Kidney capillary endothelial cell (primary cell): Measurements from ENCODE around the gene RAD9A.

Experiments
- DNase-seq: peaks from one replicate; pipeline ENCODE4 v3.0.0-alpha.2; 2018; ENCODE audit warnings: low spot score

RAD9A gene

DNA sequence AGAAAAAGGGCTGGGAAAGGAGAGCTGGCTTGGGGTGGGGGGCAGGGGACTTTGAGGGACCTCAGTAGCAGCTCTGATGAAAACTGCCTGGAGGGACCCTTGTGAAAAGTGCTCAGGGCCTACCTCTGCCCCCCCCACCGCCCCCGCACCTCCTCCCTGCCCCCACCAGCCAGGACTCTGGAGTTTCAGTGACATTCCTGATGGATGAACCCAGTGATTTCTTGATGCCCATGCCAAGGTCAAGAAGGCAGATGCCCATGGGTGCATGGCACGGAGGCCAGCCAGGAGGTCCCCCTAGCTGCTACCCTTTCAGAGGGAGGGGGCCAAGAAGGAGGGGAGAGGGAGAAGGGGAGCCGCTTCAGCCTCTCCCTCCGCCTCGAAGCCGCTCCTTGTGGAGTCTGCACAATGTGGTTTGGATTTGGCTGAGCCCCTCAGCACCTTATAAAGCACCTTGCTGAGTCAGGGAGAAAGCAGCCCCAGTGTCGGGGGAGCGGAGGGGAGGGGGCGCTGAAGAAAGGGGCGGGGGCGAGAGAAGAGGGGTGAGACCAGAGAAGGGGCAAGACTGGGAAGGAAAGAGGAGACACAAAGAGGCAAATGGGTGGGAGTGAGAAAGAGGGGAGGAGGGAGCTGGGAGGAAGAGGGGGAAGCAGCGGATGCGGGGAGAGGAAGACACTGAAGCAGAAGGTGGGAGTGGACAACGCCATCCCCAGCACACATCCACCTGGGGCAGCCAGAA is 16.3 kb upstream of the RAD9A start:
- DNase-seq = no peak

DNA sequence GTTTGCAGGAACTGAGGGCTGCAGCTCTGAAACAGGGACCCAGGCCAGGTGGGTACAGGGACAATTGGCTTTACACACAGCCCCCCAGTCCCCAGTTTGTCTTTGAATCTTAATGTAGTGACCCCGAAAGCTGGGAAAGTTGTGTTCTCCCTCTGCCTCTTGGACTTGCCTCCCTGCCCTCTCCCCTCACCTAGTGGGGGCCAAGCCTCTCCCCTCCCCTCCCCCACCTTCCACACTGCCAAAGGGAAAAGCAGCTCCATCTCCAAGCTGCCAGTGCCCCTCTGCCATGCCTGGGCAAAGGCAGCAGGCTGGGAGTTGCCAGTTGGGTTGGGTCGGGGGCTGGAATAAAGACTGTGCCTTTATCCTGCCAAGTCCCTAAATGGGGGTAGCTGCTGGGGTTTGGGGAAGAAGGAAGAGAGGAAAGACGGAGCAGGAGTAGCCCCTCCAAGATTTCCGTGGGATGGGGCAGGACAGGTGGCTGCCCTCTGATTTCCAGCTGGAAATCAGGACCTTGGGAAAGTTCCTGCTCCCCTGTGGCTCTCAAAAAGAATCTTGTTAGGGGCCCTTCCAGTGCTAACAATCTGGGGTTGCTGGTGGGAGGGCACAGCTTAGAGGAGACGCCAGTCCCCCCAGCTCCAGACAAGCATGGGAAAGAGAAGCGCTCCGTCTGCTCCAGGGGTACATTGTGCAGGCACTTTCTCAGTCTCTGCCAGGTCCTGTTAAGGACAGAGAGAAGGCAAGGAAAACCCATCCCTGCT is 15.5 kb upstream of the RAD9A start:
- no peak for DNase-seq

DNA sequence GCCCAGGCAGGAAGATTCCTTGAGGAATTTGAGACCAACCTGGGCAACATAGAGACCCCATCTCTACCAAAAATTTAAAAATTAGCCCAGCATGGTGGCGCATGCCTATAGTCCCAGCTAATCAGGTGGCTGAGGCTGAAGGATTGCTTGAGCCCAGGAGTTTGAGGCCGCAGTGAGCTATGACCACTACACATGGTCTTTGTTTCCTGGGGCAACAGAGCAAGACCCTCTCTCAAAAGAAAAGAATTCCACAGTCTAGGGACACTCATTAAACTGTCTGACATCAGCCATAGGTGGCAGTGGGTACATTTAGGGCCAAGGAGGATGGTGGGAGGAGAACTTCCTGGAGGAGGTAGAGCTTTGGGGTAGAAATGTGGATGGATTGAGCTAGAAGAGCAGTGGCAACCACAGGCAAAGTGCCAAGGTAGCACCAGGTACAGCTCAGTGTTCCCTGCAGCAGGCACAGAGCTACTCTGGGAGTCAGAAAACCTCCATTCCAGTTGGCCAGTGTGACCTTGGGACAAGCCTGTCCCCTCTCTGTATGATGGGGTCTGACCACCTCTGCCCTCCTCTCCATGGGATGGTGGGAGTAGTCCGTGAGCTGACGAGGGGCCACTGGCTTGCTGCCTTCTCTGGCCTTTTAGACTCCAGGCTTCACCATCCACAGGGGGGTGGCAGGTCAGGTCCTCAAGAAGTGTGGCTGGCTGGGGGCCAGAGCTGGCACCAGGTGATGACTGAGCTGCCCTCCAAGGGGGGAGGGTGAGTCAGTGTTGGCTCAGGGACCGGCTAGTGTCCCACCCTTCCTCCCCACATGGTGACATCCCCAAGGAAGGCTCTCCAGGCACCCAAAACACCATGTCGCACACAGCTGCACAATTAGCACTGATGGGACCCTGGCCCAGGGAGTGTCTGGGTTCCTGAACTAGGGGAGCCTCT is 14.6 kb upstream of the RAD9A start:
- DNase-seq = no peak

DNA sequence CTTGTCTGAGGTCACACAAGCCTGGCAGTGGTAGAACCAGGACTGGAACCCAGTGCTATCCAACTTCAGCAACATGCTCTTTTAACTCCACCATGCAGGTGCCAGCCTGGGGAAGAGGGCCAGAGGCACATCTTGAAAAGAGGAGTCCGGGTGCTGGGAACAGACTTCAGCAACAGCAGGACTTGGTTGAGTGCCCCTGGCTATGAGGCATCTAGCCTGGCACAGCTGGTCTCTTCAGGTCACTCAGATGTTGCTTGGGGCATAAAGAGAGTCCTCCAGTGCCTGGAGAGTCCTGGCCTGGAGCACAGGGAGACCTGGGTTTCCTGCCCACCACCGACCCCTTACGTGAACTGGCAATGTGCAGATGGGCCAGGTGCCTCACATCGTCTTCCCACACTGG is 13.2 kb upstream of the RAD9A start:
- no peak for DNase-seq

DNA sequence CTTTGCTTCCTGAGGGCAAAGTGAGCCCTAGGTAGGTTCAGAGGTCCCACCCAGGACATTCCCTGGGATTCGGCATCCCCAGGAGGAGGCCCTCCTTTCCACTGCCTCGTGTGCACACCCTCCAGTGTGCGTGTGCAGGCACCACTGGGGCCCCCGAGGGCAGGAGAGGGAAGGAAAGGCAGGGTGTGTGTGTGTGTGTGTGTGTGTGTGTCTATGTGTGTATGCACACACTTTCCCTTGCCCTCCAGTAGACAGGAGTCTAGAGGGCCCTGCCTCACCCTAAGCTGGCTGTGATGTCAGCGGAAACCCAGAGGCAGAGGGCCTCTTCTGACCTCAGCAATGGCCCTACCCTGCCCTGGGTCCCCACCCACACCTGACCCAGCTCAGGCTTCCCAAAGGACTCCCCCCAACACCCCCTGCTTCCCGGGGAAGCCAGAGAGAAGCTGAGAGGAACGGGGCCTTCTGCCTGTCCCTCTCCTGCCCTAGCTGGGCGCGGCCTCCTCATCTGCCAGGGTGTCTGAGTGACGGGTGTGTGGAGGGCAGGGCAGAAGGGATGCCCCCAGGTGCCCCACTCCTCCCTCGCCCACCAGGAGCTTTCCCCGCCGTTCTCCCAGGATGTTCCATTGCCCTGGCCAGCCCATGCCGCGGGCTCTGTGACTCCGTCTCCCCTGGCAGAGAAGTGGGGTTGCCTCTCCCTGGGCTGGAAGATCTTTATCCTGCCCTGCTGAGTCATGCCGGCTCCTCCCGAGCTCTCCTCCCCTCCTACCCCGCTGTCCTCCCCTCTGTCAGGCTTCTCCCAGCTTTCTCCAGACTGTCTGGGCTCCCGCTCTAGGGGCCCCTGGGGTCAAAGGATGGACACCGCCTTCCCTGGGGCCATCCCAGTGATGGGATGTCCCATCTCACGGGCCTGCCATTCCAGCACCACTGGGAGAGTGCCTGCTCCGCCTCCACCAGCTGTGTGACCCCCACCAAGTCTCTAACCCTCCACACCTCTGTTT is 12.4 kb upstream of the RAD9A start:
- DNase-seq = no peak

DNA sequence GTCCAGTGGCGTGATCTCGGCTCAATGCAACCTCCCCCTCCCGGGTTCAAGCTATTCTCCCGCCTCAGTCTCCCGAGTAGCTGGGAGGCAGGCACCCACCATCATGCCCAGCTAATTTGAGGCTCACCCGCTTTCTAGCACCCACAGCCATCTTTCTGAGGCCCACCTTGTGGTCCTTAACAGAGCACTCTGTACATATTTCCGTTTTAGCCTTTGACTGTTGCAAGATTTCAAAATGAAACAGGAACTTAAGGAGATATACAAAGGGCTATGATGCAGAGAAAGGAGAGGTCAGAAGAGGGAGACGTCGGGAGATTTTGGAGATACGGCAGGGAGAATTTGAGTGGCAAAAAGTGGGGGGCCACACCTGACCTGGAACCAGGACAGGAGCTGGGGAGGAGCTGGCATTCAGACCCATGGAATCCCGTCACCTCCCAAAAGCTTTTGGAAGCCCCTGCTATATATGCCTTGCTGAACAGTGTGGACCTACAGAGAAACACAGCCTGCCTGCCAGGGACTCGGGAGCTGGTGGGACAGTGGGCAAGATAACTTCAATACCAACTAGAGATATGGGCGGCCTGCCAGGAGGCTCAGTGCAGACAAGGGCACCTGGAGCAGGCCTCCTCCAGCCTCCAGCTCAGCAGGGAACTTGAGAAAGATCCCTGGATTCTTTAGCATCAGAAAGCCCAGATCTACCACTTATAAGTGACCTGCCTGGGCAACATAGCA is 10.4 kb upstream of the RAD9A start:
- DNase-seq = no peak

DNA sequence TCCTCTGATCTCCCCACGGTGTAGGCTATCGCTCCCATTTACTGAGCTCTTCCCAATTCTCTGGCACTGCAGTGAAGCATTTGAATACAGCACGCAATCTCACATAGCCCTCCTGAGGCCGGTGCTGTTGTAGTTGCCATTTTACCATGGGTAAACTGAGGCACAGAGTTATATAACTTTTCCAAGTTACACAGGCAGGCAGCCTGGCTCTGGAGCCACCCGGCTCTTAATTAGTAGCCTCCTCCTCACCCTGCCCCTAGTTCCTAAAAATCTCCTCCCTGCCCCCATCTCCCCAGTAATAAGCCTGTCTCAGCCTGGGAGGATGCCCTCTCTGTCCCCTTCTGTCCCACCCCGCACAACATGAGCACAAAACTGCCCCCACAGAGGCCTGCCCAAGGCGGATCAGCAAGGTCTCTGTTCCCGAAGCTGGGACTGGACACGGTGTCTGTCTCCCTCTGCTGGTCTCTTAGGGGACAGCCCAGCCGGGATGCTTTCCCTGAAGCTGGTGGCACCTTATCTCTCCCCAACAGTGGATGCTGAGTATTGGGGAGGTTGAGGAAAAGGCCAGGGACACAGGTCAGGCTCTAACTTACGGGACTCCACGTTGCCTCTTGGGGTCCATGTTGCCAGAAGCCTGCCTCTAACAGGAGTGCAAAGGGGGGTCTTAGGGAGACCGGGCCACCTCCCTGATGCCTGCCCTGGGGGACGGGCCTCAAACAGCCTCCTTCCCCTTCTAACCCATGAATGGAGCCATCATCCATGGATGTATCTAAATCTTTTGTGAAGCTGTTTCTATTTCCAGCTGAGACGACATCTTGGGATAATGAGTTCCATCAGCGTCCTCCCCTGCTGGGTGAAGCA is 9.3 kb upstream of the RAD9A start:
- DNase-seq = peak; percentile 75

DNA sequence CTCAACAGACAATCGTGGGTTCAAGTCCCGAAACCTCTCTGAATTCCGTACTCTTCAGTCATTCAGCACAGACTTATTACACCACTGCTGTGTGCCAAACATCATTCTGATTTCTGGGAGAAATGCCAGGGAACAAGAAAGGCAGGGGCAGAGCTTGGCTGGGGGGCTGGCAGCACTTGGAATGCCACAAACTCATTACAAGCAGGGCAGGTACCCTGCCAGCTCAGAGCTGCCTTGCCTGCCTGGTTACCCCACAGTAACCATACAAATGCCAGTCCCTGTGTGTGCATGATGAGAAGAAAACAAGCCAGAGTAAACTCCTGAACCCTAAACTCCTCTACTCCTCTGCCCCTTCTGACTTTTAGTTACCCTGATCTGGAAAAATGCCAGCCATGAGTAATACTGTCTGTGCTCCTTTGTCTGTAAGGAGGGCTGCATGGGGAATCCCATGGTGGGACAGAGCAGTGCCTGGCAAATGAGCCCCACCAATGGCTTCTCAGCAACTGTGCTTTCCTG is 6.9 kb upstream of the RAD9A start:
- DNase-seq = no peak

DNA sequence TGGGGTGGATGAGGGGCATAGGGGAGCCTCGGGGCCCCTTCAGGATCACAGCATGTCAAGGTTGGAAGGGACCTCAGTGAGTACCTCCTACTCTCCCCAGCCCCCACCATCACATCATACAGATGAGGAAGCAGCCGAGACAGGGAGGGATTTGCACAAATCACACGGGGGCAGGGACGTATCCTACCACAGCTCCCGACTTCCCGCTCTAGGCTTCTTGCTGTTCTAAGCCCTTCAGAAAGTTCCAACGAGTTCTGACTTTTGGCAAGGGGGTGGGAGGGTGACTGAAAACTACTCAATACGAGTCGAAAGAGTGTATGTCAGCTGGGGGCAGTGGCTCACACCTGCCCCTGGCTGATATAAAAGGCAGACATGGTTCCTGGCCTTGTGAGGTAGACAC is 4.7 kb upstream of the RAD9A start:
- no peak for DNase-seq

DNA sequence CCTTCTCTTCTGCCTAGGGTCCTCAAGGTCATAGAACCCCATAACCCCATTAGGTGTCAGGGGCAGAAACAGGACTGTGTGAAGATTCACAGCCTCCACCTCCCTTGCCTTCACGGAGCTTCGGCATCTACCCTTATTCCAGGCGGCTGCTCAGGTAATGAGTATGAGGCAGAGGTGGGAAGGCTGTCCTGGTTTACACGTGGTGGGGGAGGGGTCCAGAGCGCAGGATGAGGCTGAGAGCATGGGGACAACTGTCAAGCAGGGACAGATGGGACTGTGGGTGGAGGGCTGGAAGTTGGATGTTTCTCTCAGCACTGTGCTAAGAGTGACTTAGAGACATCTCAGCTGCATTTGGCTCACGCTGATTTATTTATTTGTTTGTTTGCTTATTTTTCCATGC is 4.3 kb upstream of the RAD9A start:
- no peak for DNase-seq

DNA sequence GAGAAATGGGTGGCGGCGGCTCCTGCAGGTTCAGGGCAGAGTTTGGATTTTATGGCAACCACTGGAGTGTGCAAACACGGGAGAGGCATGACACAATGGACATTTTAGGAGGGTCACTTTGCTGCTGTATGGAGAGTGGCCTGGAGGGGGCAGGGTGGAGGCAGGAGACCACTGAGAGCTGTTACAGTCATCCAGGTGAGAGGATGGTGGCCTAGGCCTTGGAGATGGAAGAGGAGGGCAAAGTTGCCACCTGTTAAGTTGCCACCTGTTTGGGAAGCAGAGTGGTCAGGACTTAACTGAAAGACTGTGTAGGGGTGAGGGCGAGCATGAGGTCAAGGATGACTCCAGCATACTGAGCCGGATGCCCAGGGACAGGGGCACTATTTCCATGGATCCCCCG is 2.3 kb upstream of the RAD9A start:
- no peak for DNase-seq

DNA sequence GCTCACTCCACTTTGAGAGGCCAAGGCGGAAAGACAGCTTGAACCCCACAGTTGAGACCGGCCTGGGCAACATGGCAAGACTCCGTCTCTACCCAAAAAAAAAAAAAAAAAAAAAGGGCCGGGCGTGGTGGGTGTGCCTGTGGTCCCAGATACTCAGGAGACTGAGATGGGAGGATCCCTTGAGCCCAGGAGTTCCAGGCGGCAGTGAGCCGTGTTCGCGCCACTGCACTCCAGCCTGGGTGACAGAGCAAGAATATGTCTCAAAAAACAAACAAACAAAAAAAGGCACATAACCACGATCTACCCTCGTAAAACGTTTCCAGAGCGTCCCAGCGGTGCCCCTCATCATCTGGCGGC is 861 bp upstream of the RAD9A start:
- no peak for DNase-seq

DNA sequence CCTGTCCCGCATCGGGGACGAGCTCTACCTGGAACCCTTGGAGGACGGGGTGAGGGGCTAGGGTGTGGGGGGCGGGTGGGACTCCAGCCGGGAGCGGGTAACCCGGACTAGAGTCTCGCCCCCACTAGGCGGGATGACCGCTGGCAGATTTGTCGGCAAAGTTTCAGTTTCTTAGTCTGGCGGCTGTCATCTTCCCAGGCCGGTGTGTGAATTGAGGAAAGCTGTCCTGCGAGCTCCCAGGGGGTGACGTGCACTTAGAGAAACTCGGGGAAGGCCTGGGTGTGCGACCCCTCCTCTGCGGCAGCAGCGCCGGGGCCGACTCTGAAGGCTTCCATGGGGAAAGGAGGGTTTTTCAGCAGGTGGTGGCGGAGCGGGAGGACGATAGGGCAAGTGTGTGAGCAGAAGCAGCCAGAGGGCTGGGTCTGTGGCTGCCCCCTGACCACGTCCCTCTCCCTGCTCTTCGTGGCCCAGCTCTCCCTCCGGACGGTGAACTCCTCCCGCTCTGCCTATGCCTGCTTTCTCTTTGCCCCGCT is 463 bp downstream of the RAD9A start:
- no peak for DNase-seq

DNA sequence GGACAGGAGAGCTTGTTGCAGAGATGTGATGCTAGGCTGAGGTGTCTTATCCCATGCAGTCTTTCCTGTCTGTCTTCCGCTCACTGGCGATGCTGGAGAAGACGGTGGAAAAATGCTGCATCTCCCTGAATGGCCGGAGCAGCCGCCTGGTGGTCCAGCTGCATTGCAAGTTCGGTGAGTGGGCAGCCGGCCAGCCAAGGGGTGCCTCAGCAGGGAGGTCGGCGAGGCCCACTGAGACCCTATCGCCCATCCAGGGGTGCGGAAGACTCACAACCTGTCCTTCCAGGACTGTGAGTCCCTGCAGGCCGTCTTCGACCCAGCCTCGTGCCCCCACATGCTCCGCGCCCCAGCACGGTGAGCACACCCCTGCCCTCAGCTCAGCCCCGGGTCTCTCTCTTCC is 1.7 kb downstream of the RAD9A start:
- DNase-seq = no peak

DNA sequence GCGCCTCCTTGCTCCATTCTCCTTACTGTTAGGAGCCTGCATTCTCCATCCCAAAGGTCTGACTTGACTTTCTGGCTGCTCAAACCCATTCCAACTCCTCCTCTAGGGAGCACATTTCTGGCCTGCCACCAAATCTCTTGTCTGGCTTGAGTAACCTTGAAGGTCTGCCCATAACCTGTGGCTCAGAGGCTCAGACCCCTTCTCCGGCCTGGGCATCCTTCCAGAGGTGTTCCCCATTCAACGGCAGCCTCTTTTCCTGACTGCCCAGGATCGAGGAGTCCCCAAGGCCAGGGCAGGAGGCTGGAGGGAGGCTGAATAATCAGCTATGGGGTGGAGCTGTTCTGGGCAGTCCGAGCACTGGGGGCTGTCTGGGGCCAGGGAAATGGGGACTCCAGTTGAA is 2.2 kb downstream of the RAD9A start:
- DNase-seq = no peak

DNA sequence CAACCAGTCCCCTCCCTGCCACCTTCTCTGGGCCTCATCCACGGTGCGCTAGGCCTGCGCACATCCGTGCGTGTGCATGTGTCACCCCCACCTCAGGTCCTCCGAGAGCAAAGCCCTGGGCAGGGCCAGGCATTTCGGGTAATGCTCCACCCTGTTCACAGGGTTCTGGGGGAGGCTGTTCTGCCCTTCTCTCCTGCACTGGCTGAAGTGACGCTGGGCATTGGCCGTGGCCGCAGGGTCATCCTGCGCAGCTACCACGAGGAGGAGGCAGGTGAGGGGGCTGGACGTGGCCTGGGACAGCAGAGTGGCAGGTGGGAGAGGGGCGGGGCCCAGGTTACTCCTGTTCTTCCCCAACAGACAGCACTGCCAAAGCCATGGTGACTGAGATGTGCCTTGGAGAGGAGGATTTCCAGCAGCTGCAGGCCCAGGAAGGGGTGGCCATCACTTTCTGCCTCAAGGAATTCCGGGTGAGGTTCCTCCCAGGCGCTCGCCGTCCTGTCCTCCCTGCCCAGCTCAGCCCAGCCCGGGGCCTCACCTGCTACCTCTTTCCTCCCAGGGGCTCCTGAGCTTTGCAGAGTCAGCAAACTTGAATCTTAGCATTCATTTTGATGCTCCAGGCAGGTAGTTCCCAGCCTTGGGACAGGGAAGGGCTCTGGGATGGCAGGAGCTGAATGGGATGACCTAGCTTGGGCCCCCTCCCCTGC is 3.9 kb downstream of the RAD9A start:
- DNase-seq = no peak

DNA sequence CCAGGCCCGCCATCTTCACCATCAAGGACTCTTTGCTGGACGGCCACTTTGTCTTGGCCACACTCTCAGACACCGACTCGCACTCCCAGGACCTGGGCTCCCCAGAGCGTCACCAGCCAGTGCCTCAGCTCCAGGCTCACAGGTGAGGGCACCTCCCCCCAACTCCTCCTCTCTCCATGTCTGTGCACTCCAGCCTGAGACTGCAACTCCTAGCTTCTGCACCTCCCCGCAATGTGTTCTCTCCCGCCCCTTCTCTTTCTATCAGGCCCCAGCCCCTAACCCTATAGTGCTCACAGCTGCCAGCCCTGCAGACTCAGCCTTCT is 4.4 kb downstream of the RAD9A start:
- no peak for DNase-seq

DNA sequence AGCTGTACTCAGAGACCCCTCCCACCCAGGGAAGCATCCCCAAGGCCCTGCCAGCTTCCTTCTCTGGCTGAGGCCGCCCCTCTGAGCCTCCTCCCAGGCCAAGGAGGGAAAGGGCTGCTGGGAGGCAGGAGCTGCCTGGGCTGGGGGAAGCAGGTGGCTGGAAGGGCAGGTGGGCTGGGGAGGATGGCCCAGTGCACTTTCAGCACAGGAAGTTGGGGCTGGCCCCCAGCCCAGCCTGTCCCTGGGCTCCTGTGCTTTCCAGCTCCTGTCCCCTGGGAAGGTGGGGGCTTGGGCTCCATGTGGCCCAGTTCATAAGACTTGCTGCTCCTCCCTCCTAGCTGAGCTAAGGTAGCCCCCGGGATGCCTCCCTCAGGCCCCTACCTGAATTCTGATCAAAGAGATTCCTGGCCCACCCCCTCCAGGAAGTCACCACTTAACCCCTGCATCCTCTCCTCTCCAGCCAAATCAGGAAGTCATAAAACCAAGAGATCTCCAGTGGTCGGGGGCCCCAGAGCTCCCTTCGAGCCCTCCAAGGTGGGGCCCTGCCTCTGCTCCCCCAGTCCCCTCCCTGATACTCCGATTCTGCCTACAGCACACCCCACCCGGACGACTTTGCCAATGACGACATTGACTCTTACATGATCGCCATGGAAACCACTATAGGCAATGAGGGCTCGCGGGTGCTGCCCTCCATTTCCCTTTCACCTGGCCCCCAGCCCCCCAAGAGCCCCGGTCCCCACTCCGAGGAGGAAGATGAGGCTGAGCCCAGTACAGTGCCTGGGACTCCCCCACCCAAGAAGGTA is 5.0 kb downstream of the RAD9A start:
- no peak for DNase-seq
